Chondrocyte (in vitro differentiated cells): ENCODE results near the gene SPATA20. TPM values are rescaled to one million over a fixed set of nuclear protein-coding genes. Genes with fewer than 3 reads are reported as not detected.

Experiments used
- DNase-seq: peaks from one replicate; pipeline ENCODE4 v3.0.0; 2021; ENCODE audit warnings: mixed read lengths, low spot score
- H3K27ac Mint-ChIP-seq: one replicate; pipeline ENCODE4 v1.8.0; 2021; ENCODE audit warnings: mild to moderate bottlenecking, moderate library complexity, mixed read lengths; ENCODE audit not compliant: unreplicated experiment
- H3K27me3 Mint-ChIP-seq: 2 replicates; pipeline ENCODE4 v1.8.0; 2021; ENCODE audit warnings: low read depth, mixed read lengths
- H3K36me3 Mint-ChIP-seq: 2 replicates; pipeline ENCODE4 v1.8.0; 2021; ENCODE audit warnings: low read depth, mixed read lengths
- H3K4me1 Mint-ChIP-seq: 2 replicates; pipeline ENCODE4 v1.8.0; 2021; ENCODE audit warnings: low read depth, mild to moderate bottlenecking, mixed read lengths
- H3K4me3 Mint-ChIP-seq: one replicate; pipeline ENCODE4 v1.8.0; 2021; ENCODE audit warnings: mild to moderate bottlenecking, moderate library complexity, mixed read lengths; ENCODE audit not compliant: unreplicated experiment
- H3K9me3 Mint-ChIP-seq: 2 replicates; pipeline ENCODE4 v1.8.0; 2021; ENCODE audit warnings: low read depth, mixed read lengths
- CTCF ChIP-seq: fragments of 200-600 bp; sonication (generic); IDR thresholded peaks from 2 replicates; pipeline ENCODE4 v1.5.0; 2021; ENCODE audit warnings: antibody characterized with exemption, mild to moderate bottlenecking, moderate library complexity
- total RNA-seq: library from RNA; stranded (reverse); gene quantifications from 3 replicates; pipeline ENCODE4 v1.2.1, GENCODE V29; 2021

SPATA20 gene
- total RNA-seq, 1 donor from 2014 or later, result 51.8 TPM

- TF ChIP-seq CTCF, result no peak
- H3K27ac Mint-ChIP-seq, result no peak overlapping the region
- DNase-seq, result no peak
- peaks cover 17% of the 10 kb centered on the region for H3K4me1 Mint-ChIP-seq
- H3K4me3 Mint-ChIP-seq, result no peak overlapping the region
- H3K36me3 Mint-ChIP-seq, result no peaks in the 10 kb centered on the region
- H3K9me3 Mint-ChIP-seq, result no peaks in the 10 kb centered on the region
- H3K27me3 Mint-ChIP-seq, result peaks cover 11% of the 10 kb centered on the region
These were observed 10.0 kb upstream of the SPATA20 start for GRCh38 chr17:50536683-50537646.

DNA sequence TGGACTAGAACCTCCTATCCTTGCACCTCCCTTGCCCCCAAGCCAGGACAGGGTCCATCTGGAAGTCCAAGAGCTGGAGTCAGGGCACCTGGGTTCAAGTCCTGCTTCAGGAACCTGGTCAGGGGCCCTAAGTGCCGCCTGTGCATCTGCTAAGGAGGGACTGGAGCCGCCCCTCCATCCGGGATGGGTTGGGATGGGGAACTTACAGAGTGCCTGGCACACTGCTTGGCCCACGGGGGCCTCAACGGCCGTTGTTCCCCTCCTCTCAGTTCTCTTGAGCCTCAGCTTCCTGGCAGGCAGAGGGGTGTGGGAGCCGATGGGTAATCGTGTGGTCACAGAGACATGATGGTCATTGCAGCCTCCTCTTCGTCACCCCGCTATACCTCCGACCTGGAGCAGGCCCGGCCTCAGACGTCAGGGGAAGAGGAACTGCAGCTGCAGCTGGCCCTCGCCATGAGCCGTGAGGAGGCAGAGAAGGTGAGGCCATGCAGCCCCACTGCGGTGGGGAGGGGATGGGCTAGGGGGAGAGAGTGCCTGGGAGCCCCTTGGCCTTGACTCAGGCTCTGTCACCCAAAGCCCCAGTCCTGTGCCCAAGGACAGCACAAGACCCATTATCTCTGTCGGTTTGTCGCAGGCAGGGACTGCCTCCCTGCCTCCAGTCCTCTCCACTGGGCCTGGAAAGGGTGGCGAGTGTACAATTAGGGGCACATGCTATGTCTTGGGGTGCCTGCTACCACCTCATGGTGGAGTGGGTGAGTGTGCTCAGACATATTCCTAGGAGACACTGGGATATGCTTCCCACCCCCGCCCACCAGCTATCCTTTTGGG lies 9.0 kb upstream of the SPATA20 start:
- no peaks in the 10 kb centered on the region for H3K9me3 Mint-ChIP-seq
- H3K4me1 Mint-ChIP-seq, result peaks cover 26% of the 10 kb centered on the region
- TF ChIP-seq CTCF, result no peak
- H3K36me3 Mint-ChIP-seq, result no peaks in the 10 kb centered on the region
- DNase-seq, result no peak
- peaks cover 9% of the 10 kb centered on the region for H3K27me3 Mint-ChIP-seq
- no peak overlapping the region for H3K27ac Mint-ChIP-seq
- H3K4me3 Mint-ChIP-seq, result no peak overlapping the region

DNA sequence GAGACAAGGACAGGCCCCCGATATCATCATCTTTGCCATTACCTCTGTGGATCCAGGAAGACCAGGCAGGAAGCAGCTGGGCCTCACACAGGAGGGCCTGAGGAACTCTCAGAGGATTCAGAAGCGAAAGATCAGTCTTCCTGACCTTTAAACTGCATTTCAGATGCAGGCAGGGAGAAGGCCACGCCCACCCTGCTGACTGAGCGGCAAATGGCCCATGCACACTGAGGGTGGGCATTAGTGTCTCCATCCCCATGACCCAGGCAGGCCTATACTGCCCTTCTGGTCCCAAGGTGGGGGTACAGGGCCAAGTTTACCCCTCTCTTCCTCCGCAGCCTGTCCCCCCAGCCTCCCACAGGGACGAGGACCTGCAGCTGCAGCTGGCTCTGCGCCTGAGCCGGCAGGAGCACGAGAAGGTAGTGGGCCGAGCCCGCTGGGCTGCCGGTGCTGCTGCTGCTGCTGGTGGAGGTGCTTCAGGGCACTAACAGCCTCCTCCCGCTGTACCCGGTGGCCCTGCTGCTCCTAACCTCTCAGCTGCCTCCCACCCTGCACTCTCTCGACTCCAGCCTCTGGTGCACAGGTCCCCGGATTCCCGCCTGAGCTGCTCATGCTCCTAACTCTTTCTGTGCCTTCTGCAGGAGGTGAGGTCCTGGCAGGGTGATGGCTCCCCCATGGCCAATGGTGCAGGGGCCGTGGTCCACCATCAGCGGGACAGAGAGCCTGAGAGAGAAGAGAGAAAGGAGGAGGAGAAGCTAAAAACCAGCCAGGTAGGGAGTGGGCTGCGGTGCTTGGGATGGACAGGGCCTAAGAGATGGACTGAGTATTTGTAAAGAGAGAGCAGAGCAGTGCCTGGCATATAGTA lies 8.2 kb upstream of the SPATA20 start:
- Mint-ChIP-seq H3K27ac (no peak overlapping the region), H3K36me3 (no peaks in the 10 kb centered on the region), H3K4me3 (no peak overlapping the region), H3K27me3 (peaks cover 1% of the 10 kb centered on the region), H3K4me1 (peaks cover 20% of the 10 kb centered on the region), H3K9me3 (no peaks in the 10 kb centered on the region)
- TF ChIP-seq CTCF, result no peak
- no peak for DNase-seq

DNA sequence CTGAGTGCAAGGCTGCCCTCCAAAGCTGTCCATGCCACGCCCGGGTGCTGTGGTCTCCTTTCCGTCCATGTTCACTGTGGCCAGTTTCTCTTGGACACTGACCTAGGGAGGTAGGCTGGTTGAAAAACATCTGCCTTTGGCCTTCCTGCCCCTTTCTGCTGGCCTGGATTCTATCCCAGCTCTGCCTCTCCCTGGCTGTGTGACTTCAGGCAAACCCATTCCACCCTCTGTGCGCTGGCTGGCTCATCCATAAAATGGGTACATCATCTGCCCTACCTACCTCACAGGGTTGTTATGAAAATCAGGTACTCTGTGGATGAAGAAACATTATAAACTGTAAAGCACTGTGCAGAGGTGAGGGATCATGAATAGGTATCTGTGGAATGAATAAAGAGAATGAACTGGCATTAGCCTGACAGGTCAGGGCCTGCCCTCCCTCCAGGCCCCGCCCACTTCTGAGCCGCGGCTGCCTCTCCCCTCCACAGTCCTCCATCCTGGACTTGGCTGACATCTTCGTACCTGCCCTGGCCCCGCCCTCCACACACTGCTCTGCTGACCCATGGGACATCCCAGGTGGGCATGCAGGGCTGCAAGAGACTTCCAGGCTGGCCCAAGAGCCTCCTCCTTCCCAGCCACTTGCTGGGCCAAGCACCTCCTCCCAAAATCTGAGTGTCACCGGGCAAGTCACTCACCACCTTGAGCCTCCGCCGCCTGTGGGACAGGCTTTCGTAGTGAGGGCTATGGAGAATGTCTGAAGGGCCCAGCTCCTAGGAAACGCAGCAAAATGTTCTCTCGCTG lies 7.0 kb upstream of the SPATA20 start:
- Mint-ChIP-seq H3K36me3 (no peaks in the 10 kb centered on the region), H3K9me3 (no peaks in the 10 kb centered on the region), H3K4me3 (no peak overlapping the region), H3K4me1 (peaks cover 14% of the 10 kb centered on the region), H3K27me3 (no peaks in the 10 kb centered on the region), H3K27ac (no peak overlapping the region)
- no peak for DNase-seq
- no peak for TF ChIP-seq CTCF
